ENCODE data around the gene WDFY4. TPM values are rescaled to one million over a fixed set of nuclear protein-coding genes. Genes with fewer than 3 reads are reported as not detected.

Gene WDFY4
- total RNA-seq, 1 donor from 2014 or later = not detected

DNA sequence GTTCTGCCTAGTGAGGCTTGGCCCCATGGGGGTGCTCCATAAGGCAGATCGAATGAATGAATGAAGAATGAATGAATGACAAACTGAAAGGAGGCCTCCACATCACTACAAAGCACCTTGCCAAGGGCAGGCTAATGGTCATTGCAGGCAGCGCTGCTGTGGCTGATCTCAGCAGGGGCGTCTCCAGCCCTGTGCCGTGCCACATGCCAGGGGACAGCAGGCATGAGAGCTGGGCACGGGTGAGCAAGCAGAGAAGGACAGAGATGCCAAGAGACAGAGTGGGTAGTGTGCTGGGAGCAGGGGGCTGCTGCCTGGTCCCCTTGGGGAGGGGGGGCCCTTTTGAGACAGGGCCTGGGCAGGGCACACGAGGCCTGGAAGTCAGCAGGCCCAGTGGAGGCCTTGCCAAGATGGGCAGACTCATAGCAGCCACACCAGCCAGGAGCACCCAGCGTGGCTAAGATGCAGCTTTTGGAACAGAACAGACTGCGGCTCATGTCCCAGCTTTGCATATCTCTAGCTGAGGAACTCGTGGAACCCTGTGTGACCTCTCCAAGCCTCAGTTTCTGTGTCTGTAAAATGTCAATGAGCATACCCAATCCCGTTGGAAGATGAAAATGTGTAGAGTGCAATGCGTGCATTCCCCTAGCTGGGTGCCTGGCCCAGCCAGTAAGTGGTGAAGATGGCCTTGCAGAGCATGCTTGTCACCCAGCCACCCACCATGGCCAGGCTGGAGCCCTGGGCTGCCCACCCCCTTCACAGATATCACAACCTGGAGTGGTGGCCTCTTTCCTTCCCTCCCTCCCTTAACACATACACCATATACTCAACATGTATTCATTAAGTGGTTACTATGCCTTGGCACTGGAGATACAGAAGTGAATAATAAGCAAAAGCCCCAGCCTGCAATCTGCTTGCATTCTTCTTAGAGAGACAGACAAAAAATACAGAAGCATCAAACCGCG lies 316.0 kb downstream of the WDFY4 start:
- no peaks in the 10 kb centered on the region for H3K36me3 Mint-ChIP-seq
- no peak overlapping the region for H2AFZ ChIP-seq (replicated peaks)
- H3K36me3 ChIP-seq = no peaks in the 10 kb centered on the region
- TF ChIP-seq EZH2phosphoT487 (IDR thresholded peaks at IDR 0.05) = no peak
- TF ChIP-seq, protein P1, sequence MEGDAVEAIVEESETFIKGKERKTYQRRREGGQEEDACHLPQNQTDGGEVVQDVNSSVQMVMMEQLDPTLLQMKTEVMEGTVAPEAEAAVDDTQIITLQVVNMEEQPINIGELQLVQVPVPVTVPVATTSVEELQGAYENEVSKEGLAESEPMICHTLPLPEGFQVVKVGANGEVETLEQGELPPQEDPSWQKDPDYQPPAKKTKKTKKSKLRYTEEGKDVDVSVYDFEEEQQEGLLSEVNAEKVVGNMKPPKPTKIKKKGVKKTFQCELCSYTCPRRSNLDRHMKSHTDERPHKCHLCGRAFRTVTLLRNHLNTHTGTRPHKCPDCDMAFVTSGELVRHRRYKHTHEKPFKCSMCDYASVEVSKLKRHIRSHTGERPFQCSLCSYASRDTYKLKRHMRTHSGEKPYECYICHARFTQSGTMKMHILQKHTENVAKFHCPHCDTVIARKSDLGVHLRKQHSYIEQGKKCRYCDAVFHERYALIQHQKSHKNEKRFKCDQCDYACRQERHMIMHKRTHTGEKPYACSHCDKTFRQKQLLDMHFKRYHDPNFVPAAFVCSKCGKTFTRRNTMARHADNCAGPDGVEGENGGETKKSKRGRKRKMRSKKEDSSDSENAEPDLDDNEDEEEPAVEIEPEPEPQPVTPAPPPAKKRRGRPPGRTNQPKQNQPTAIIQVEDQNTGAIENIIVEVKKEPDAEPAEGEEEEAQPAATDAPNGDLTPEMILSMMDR (IDR thresholded peaks at IDR 0.05) = no peak
- no peak for TF ChIP-seq EZH2 (IDR thresholded peaks at IDR 0.05)
- no peaks in the 10 kb centered on the region for H3K4me1 ChIP-seq
- no peaks in the 10 kb centered on the region for H3K79me2 ChIP-seq (ENCODE audit: low read depth)
- H3K27ac ChIP-seq = no peak overlapping the region
- H3K4me2 ChIP-seq = no peak overlapping the region
- no peak for DNase-seq (ENCODE audit: low spot score)
- no peak overlapping the region for H3K4me3 Mint-ChIP-seq
- H3K9me3 ChIP-seq (ENCODE audit: low read depth) = no peaks in the 10 kb centered on the region
- H3K4me3 ChIP-seq = no peak overlapping the region
- H3K27me3 Mint-ChIP-seq (ENCODE audit: insufficient read depth, low read depth) = no peaks in the 10 kb centered on the region
- H3K4me1 Mint-ChIP-seq = peaks cover 15% of the 10 kb centered on the region
- H3K27ac Mint-ChIP-seq = peak overlapping the region; percentile 79
- H4K20me1 ChIP-seq (ENCODE audit: low read depth) = no peaks in the 10 kb centered on the region
- no peaks in the 10 kb centered on the region for H3F3A ChIP-seq (ENCODE audit: low read depth)
- H3K9me3 Mint-ChIP-seq = no peaks in the 10 kb centered on the region
- H3K9ac ChIP-seq = no peak overlapping the region
- no peaks in the 10 kb centered on the region for H3K27me3 ChIP-seq

DNA sequence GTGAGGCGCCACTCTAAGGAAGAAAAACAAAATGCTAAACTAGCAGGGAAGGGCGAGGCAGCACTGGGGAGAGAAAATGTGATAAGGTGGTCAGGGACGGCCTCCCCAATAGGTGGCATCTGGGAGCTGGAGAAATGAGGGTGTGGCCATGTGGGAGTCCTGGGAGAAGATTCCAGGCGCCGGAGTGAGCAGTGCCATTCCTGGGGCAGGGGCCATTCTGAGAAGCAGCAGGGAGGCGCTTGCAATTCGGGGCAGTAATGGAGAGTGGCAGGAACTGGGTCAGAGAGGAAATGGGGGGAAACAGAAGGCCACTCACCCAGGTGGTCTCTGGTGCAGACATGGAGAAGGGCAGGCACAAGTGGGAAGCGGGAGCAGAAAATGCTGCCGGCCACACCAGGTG lies 316.7 kb downstream of the WDFY4 start:
- Histone ChIP-seq H3K27ac (no peak overlapping the region), H3K9me3 (ENCODE audit: low read depth) (no peaks in the 10 kb centered on the region), H3K4me3 (no peak overlapping the region), H3K4me1 (no peaks in the 10 kb centered on the region), H3K9ac (no peak overlapping the region), H3K36me3 (no peaks in the 10 kb centered on the region), H4K20me1 (ENCODE audit: low read depth) (no peaks in the 10 kb centered on the region), H3K79me2 (ENCODE audit: low read depth) (no peaks in the 10 kb centered on the region), H3K4me2 (no peak overlapping the region), H2AFZ (replicated peaks) (no peak overlapping the region), H3K27me3 (no peaks in the 10 kb centered on the region), H3F3A (ENCODE audit: low read depth) (no peaks in the 10 kb centered on the region)
- peaks cover 1% of the 10 kb centered on the region for H3K36me3 Mint-ChIP-seq
- no peak overlapping the region for H3K27ac Mint-ChIP-seq
- peaks cover 15% of the 10 kb centered on the region for H3K4me1 Mint-ChIP-seq
- DNase-seq (ENCODE audit: low spot score) = peak; percentile 53
- no peaks in the 10 kb centered on the region for H3K9me3 Mint-ChIP-seq
- H3K4me3 Mint-ChIP-seq = no peak overlapping the region
- H3K27me3 Mint-ChIP-seq (ENCODE audit: insufficient read depth, low read depth) = no peaks in the 10 kb centered on the region
- no peak for TF ChIP-seq EZH2phosphoT487 (IDR thresholded peaks at IDR 0.05)
- TF ChIP-seq, protein P1 (IDR thresholded peaks at IDR 0.05) = peak; percentile 41
- TF ChIP-seq EZH2 (IDR thresholded peaks at IDR 0.05) = no peak

DNA sequence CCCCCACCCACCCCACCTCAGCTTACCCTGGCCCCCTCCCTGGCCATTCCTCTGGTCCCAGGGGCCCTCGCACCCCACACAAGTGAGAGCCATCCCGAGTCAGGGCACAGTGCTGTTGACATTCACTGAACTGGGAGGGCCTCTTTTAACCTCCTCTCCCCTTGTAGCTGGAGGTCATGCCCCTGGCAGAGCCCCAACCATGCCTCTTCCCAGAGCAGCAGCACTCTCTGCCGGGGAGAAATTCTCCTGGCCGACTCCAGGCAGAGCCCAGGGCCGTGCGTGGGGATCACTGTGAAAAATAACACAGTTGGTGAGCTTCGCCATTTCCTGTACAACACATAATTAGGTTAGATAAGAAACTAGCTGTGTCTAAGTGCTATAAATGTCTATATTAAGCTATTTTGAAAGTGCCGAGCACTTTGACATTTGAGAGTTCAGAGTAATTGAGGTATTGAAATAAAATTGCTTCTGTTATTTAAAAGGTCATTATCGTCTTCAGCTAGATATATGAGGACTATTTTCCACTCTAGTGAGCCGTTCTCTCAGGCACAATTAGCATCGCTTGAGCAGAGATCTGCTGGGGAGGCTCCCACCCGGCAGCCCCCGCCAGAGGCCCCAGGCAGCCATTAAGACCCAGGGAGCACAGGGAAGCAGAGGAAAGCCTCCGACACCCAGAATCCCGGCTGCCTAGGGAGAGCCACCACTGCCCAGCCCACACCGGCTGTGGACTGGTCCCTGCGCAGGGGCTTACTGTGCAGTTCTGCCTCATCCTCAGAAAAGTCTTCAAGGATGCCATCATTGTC lies 317.4 kb downstream of the WDFY4 start:
- Mint-ChIP-seq H3K9me3 (no peaks in the 10 kb centered on the region), H3K4me1 (peaks cover 17% of the 10 kb centered on the region), H3K4me3 (no peak overlapping the region), H3K36me3 (peaks cover 2% of the 10 kb centered on the region), H3K27ac (no peak overlapping the region), H3K27me3 (ENCODE audit: insufficient read depth, low read depth) (no peaks in the 10 kb centered on the region)
- no peak overlapping the region for H3K27ac ChIP-seq
- no peak overlapping the region for H3K4me2 ChIP-seq
- no peaks in the 10 kb centered on the region for H3F3A ChIP-seq (ENCODE audit: low read depth)
- no peaks in the 10 kb centered on the region for H3K4me1 ChIP-seq
- H3K9me3 ChIP-seq (ENCODE audit: low read depth) = no peaks in the 10 kb centered on the region
- H3K36me3 ChIP-seq = no peaks in the 10 kb centered on the region
- H2AFZ ChIP-seq (replicated peaks) = no peak overlapping the region
- H4K20me1 ChIP-seq (ENCODE audit: low read depth) = no peaks in the 10 kb centered on the region
- H3K9ac ChIP-seq = no peak overlapping the region
- TF ChIP-seq, protein P1 (IDR thresholded peaks at IDR 0.05) = no peak
- TF ChIP-seq EZH2phosphoT487 (IDR thresholded peaks at IDR 0.05) (no peak), EZH2 (IDR thresholded peaks at IDR 0.05) (no peak)
- no peaks in the 10 kb centered on the region for H3K79me2 ChIP-seq (ENCODE audit: low read depth)
- no peak for DNase-seq (ENCODE audit: low spot score)
- no peak overlapping the region for H3K4me3 ChIP-seq
- H3K27me3 ChIP-seq = no peaks in the 10 kb centered on the region
